ENCODE data around the gene IKBKE. TPM values are rescaled to one million over a fixed set of nuclear protein-coding genes. Genes with fewer than 3 reads are reported as not detected.

IKBKE gene
- total RNA-seq, 4 donors from 2014 or later, result 4.7 to 10.5 (median 9.4) TPM

DNA sequence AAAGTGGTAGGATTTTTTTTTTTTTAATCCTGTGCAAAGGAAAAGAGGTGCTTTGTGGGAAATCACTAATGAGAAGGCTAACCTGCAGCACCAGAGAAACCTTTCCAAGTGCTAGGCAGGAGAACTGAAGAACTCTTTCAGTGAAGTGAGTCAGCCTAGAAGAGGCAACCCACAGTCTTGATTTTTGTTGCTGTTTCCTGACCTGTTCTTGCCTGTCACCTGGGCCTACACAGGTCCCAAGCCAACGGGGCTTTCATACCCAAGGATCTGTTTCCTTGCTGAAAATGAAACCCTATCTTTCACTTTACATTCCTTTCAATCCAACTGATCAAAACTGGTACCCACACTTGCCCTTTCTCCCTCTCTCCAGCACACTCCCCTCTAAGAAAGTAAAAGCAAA is 7.1 kb upstream of the IKBKE start:
- no peak for DNase-seq
- Histone ChIP-seq H3K27ac (no peak overlapping the region), H3K27me3 (no peaks in the 10 kb centered on the region), H3K9me3 (no peaks in the 10 kb centered on the region), H3K4me3 (replicated peaks in 1 of 3) (no peak overlapping the region), H3K4me1 (peaks cover 0 to 7% of the 10 kb centered on the region in 2 donors), H3K36me3 (no peaks in the 10 kb centered on the region)
- 68 to 73% methylated on average over 1 of the region's 1 CpG for WGBS, 2 donors
- TF ChIP-seq, protein P1, sequence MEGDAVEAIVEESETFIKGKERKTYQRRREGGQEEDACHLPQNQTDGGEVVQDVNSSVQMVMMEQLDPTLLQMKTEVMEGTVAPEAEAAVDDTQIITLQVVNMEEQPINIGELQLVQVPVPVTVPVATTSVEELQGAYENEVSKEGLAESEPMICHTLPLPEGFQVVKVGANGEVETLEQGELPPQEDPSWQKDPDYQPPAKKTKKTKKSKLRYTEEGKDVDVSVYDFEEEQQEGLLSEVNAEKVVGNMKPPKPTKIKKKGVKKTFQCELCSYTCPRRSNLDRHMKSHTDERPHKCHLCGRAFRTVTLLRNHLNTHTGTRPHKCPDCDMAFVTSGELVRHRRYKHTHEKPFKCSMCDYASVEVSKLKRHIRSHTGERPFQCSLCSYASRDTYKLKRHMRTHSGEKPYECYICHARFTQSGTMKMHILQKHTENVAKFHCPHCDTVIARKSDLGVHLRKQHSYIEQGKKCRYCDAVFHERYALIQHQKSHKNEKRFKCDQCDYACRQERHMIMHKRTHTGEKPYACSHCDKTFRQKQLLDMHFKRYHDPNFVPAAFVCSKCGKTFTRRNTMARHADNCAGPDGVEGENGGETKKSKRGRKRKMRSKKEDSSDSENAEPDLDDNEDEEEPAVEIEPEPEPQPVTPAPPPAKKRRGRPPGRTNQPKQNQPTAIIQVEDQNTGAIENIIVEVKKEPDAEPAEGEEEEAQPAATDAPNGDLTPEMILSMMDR (IDR thresholded peaks at IDR 0.05), result no peak
- TF ChIP-seq POLR2A (IDR thresholded peaks at IDR 0.05), result no peak
- intact Hi-C loops (cut with DNase I), result no loop called here

DNA sequence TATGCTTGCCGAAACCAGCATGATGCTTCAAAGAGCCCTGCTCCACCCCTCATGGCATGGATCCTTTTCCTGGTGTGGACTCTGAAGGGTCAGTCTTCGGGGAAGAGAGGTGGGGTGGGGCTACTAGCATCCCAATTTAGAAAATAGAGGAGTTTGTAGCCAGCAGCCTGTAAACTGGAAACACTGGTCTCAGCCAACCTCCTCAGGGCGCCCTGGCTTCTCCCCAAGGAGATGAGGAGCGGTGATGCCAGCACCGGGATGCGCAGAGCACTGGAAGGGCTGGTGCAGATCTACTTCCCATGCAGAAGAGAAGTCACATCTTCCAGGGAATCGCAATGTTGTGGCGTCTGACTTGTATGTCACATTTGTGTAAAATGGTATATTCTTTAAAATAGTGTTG is 6.4 kb upstream of the IKBKE start:
- TF ChIP-seq POLR2A (IDR thresholded peaks at IDR 0.05), result no peak
- TF ChIP-seq, protein P1 (IDR thresholded peaks at IDR 0.05), result no peak
- no peaks in the 10 kb centered on the region for H3K9me3 ChIP-seq
- no peaks in the 10 kb centered on the region for H3K36me3 ChIP-seq
- intact Hi-C loops (cut with DNase I), result no loop called here
- DNase-seq, result no peak
- H3K27me3 ChIP-seq, result no peaks in the 10 kb centered on the region
- no peak overlapping the region for H3K27ac ChIP-seq
- WGBS, 2 donors, result 90 to 93% methylated on average over 8 of the region's 8 CpGs
- H3K4me1 ChIP-seq, result peaks cover 0 to 13% of the 10 kb centered on the region in 2 donors
- H3K4me3 ChIP-seq (replicated peaks in 1 of 3), result no peak overlapping the region

DNA sequence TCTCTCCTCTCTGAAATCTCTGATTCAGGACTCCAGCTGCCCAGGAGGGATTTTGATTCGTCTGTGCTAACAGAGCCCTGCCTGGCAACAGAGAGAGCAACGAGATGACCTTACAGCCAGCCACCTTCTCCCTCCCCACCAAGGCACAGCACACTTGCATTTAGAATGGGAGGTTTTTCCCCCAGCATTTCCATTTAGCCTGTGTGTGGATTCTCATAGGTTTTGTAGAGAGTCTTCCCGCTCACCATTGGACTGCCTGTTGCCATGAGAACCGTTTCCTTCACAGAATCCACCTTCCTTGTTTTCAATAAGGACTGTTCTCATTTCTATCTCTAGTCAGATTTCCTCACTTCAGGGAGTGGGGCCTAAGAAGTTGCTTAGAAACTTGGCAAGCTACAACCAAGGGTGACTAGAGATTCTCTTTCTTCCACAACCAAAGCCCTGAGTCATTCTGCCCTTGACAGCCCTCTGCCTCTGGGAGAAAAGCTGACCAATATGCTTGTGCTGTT is 5.8 kb upstream of the IKBKE start:
- TF ChIP-seq, protein P1 (IDR thresholded peaks at IDR 0.05), result no peak
- TF ChIP-seq POLR2A (IDR thresholded peaks at IDR 0.05), result no peak
- no peak overlapping the region for H3K27ac ChIP-seq

DNA sequence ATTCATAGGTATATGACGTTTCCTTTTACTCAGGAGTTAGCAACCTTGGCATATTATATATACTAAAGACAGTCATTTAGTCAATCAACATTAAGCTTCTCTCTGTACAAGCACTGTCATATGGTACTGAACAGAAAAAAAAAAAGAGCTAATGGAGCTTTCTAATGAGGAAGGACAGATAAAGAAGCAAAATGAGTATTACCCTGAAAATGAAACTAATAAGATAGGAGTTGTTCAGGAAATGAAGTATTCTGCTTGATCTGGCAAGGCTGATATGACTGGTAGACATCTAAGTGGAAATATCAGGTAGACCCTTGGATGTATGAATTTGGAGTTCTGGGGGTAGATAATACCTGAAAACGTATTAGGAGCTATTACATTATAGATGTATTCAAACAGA is 4.3 kb upstream of the IKBKE start:
- H3K27ac ChIP-seq, result no peak overlapping the region
- no peak for TF ChIP-seq POLR2A (IDR thresholded peaks at IDR 0.05)
- 77 to 83% methylated on average over 2 of the region's 2 CpGs for WGBS, 2 donors
- no peak overlapping the region for H3K4me3 ChIP-seq (replicated peaks in 1 of 3)
- H3K4me1 ChIP-seq, result peaks cover 16 to 27% of the 10 kb centered on the region in 2 donors
- no peaks in the 10 kb centered on the region for H3K36me3 ChIP-seq
- DNase-seq, result no peak
- intact Hi-C loops (cut with DNase I), result no loop called here
- H3K9me3 ChIP-seq, result no peaks in the 10 kb centered on the region
- H3K27me3 ChIP-seq, result no peaks in the 10 kb centered on the region

More for the DNA sequence above, 5.8 kb upstream of the IKBKE start:
- 76 to 83% methylated on average over 4 of the region's 4 CpGs for WGBS, 2 donors
- no peaks in the 10 kb centered on the region for H3K27me3 ChIP-seq
- no peak overlapping the region for H3K4me3 ChIP-seq (replicated peaks in 1 of 3)
- H3K9me3 ChIP-seq, result no peaks in the 10 kb centered on the region
- peaks cover 3 to 17% of the 10 kb centered on the region in 2 donors for H3K4me1 ChIP-seq
- DNase-seq, result peak in 1 of 2 donors; percentile 14
- H3K36me3 ChIP-seq, result no peaks in the 10 kb centered on the region
- intact Hi-C loops (cut with DNase I), result no loop called here

DNA sequence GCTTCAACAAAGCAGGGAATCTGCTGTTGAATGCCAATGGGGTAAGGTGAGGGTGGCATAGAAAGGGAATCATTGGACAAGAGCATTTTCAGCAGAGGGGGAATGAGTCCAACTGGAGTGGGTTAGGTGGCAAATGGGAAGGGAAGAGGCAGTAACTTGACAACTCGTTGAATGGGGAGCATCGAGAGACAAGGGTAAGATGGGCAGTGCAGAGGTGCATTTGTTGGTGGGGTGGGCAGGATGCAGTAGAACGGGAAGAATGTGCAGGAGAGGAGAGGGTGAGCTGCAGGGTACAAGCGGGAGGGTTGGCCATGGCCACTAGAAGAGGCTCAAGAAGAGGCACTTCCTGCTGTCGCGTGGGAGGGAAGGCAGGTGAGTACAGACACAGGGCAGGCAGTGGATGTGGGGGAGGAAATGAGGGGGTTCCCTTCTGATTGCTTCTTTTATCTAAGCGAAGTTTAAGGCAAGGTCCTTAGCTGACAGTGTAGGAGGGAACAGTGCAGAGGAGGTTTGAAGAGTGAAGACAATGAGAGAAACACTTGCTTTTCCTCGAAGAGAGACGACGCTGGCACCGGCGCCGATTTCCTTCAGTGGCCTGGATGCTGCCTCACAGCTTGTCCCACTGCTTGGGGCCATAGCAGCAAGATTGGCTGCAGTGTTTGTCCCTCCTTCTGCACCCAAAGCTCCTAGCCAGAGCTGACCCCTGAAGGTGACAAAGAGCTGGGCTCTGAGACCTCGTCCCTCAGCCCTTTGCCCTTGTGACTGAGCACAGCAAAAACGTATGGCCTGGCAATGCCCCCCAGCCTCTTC is 3.2 kb upstream of the IKBKE start:
- DNase-seq, result no peak
- Histone ChIP-seq H3K4me1 (peaks cover 21 to 36% of the 10 kb centered on the region in 2 donors), H3K27me3 (no peaks in the 10 kb centered on the region), H3K9me3 (no peaks in the 10 kb centered on the region), H3K36me3 (no peaks in the 10 kb centered on the region), H3K27ac (no peak overlapping the region), H3K4me3 (replicated peaks in 1 of 3) (no peak overlapping the region)
- TF ChIP-seq, protein P1 (IDR thresholded peaks at IDR 0.05), result no peak
- no peak for TF ChIP-seq POLR2A (IDR thresholded peaks at IDR 0.05)
- intact Hi-C loops (cut with DNase I), result no loop called here
- whole genome bisulfite sequencing, 2 donors, result 50 to 58% methylated on average over 14 to 15 of the region's 15 CpGs

Data from thyroid gland (tissue), 4 donors.